GM15510 (cell line): ENCODE data around the gene WDR27.

Experiments used
- POLR2A ChIP-seq: IDR thresholded peaks from 3 replicates; pipeline ENCODE4 v1.6.1; 2011; ENCODE audit warnings: borderline replicate concordance; ENCODE audit not compliant: insufficient read length; ENCODE audit errors: extremely low read depth

WDR27 gene

GRCh38 chr6:169498916-169499513, 202.8 kb downstream of the WDR27 start:
- no peak for TF ChIP-seq POLR2A

GRCh38 chr6:169495601-169496000, 206.2 kb downstream of the WDR27 start:
- TF ChIP-seq POLR2A, result no peak

- no peak for TF ChIP-seq POLR2A
Measured at GRCh38 chr6:169494038-169494437, 207.8 kb downstream of the WDR27 start.

- no peak for TF ChIP-seq POLR2A
Measured at GRCh38 chr6:169491482-169491881, 210.3 kb downstream of the WDR27 start.

GRCh38 chr6:169490830-169491229, 211.0 kb downstream of the WDR27 start:
- TF ChIP-seq POLR2A, result no peak

- no peak for TF ChIP-seq POLR2A
Measured at GRCh38 chr6:169490246-169490641, 211.6 kb downstream of the WDR27 start.

- no peak for TF ChIP-seq POLR2A
Measured at GRCh38 chr6:169489563-169490245, 212.1 kb downstream of the WDR27 start.

- TF ChIP-seq POLR2A, result no peak
Measured at GRCh38 chr6:169487579-169488436, 214.0 kb downstream of the WDR27 start.

- TF ChIP-seq POLR2A, result no peak
Measured at GRCh38 chr6:169479783-169480495, 221.9 kb downstream of the WDR27 start.

GRCh38 chr6:169474362-169474761, 227.5 kb downstream of the WDR27 start:
- no peak for TF ChIP-seq POLR2A

GRCh38 chr6:169473663-169474062, 228.2 kb downstream of the WDR27 start:
- no peak for TF ChIP-seq POLR2A

GRCh38 chr6:169472786-169473416, 228.9 kb downstream of the WDR27 start:
- TF ChIP-seq POLR2A, result no peak

GRCh38 chr6:169470790-169471189, 231.0 kb downstream of the WDR27 start:
- TF ChIP-seq POLR2A, result no peak

- TF ChIP-seq POLR2A, result no peak
Measured at GRCh38 chr6:169469028-169469427, 232.8 kb downstream of the WDR27 start.
